ENCODE data around the gene SLC25A36. TPM values are rescaled to one million over a fixed set of nuclear protein-coding genes. Genes with fewer than 3 reads are reported as not detected.

The SLC25A36 gene
- total RNA-seq, 2 experiments from 2014 or later: 71.8 to 81.3 TPM

DNA sequence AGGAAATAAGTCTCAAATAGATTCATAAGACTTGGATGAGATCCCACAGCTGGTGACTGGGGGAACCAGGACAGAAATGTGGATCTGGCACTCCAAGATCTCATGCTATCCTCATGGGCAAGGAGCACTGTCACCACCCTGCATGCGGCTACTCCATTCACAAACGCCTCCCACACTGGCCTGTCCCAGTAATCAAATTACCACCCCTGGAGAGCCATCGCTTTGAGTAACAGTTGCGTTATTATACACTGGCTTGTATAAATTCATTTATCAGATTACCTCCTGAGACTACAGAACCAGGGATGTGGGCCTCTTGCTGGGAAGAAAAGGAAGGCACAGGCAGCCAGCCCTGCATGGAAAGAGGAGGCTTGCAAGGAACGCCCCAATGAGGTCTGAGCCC, 27.9 kb upstream of the SLC25A36 start:
- H4K20me1 ChIP-seq (ENCODE audit: insufficient read depth, low read length): no peaks in the 10 kb centered on the region
- TF ChIP-seq EZH2phosphoT487 (IDR thresholded peaks at IDR 0.05; ENCODE audit: borderline replicate concordance, low read depth, low read length) (no peak), CTCF (conservative IDR thresholded peaks at IDR 0.05; ENCODE audit: low read length) (no peak)
- no peaks in the 10 kb centered on the region for H3K4me1 ChIP-seq (ENCODE audit: insufficient read depth, low read length, poor library complexity, severe bottlenecking)
- POLR2A ChIA-PET: interaction anchor here (0.8 kb wide), 1 partner anchor 45 kb away, joined by 3 read pairs; no protein-coding TSS in a partner anchor
- DNase-seq (ENCODE audit: low spot score): no peak
- H3K9me3 ChIP-seq (ENCODE audit: low read length): no peaks in the 10 kb centered on the region
- no peaks in the 10 kb centered on the region for H3K36me3 ChIP-seq (ENCODE audit: insufficient read depth, low read length)
- H3K79me2 ChIP-seq (ENCODE audit: insufficient read depth, low read depth, low read length): no peaks in the 10 kb centered on the region
- no peak overlapping the region for H2AFZ ChIP-seq (ENCODE audit: low read length)
- CTCF ChIA-PET (ENCODE audit: unreplicated experiment): no interaction called here
- no peak overlapping the region for H3K4me3 ChIP-seq (ENCODE audit: low read depth, low read length, poor library complexity, severe bottlenecking)
- no peak overlapping the region for H3K4me2 ChIP-seq (ENCODE audit: low read length)
- H3K27ac ChIP-seq (ENCODE audit: low read depth, low read length, poor library complexity, severe bottlenecking): no peak overlapping the region
- no peaks in the 10 kb centered on the region for H3K9me2 ChIP-seq (ENCODE audit: insufficient read depth, low read length)
- no TSS peak for BruUV-seq (replicated peaks)
- intact Hi-C loops (cut with micrococcal nuclease; ENCODE audit: unreplicated experiment): no loop called here

- H2AFZ ChIP-seq (ENCODE audit: low read length): no peak overlapping the region
- DNase-seq (ENCODE audit: low spot score): no peak
- no peak overlapping the region for H3K4me3 ChIP-seq (ENCODE audit: low read depth, low read length, poor library complexity, severe bottlenecking)
- no TSS peak for BruUV-seq (replicated peaks)
- H3K4me2 ChIP-seq (ENCODE audit: low read length): no peak overlapping the region
- H3K9me2 ChIP-seq (ENCODE audit: insufficient read depth, low read length): no peaks in the 10 kb centered on the region
- ChIA-PET POLR2A (no interaction called here), CTCF (ENCODE audit: unreplicated experiment) (no interaction called here)
- TF ChIP-seq CTCF (conservative IDR thresholded peaks at IDR 0.05; ENCODE audit: low read length) (no peak), EZH2phosphoT487 (IDR thresholded peaks at IDR 0.05; ENCODE audit: borderline replicate concordance, low read depth, low read length) (no peak)
- no peak overlapping the region for H3K27ac ChIP-seq (ENCODE audit: low read depth, low read length, poor library complexity, severe bottlenecking)
- no peaks in the 10 kb centered on the region for H3K9me3 ChIP-seq (ENCODE audit: low read length)
- H3K79me2 ChIP-seq (ENCODE audit: insufficient read depth, low read depth, low read length): no peaks in the 10 kb centered on the region
- H3K4me1 ChIP-seq (ENCODE audit: insufficient read depth, low read length, poor library complexity, severe bottlenecking): no peaks in the 10 kb centered on the region
- H4K20me1 ChIP-seq (ENCODE audit: insufficient read depth, low read length): no peaks in the 10 kb centered on the region
- intact Hi-C loops (cut with micrococcal nuclease; ENCODE audit: unreplicated experiment): no loop called here
- H3K36me3 ChIP-seq (ENCODE audit: insufficient read depth, low read length): no peaks in the 10 kb centered on the region
Measured at GRCh38 chr3:140914384-140914945, 27.2 kb upstream of the SLC25A36 start.

DNA sequence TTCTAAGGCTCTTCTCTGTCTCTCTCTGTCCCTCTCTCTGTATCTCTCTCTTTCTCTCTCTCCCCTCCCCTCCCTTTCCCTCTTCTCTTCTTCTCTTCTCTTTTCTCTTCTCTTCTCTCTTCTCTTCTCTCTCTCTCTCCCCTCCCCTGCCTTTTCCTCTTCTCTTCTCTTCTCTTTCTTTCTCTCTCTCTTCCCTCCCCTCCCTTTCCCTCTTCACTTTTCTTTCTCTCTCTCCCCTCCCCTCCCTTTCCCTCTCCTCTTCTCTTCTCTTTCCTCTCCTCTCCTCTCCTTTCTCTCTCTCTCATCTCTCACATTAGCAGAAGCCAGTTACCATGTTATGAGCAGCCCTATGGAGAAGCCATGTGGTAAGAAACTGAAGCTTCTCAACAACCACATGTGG, 25.0 kb upstream of the SLC25A36 start:
- no peaks in the 10 kb centered on the region for H3K36me3 ChIP-seq (ENCODE audit: insufficient read depth, low read length)
- no peak overlapping the region for H3K27ac ChIP-seq (ENCODE audit: low read depth, low read length, poor library complexity, severe bottlenecking)
- H3K4me3 ChIP-seq (ENCODE audit: low read depth, low read length, poor library complexity, severe bottlenecking): no peak overlapping the region
- no peak overlapping the region for H3K4me2 ChIP-seq (ENCODE audit: low read length)
- intact Hi-C loops (cut with micrococcal nuclease; ENCODE audit: unreplicated experiment): no loop called here
- ChIA-PET CTCF (ENCODE audit: unreplicated experiment) (no interaction called here), POLR2A (interaction anchor here (0.7 to 0.9 kb wide), 2 partner anchors 122 to 719 kb away, joined by 6 to 9 read pairs; no protein-coding TSS in a partner anchor)
- no peak for DNase-seq (ENCODE audit: low spot score)
- no TSS peak for BruUV-seq (replicated peaks)
- no peak overlapping the region for H2AFZ ChIP-seq (ENCODE audit: low read length)
- H3K79me2 ChIP-seq (ENCODE audit: insufficient read depth, low read depth, low read length): no peaks in the 10 kb centered on the region
- no peaks in the 10 kb centered on the region for H3K9me2 ChIP-seq (ENCODE audit: insufficient read depth, low read length)
- no peaks in the 10 kb centered on the region for H3K9me3 ChIP-seq (ENCODE audit: low read length)
- TF ChIP-seq CTCF (conservative IDR thresholded peaks at IDR 0.05; ENCODE audit: low read length) (no peak), EZH2phosphoT487 (IDR thresholded peaks at IDR 0.05; ENCODE audit: borderline replicate concordance, low read depth, low read length) (no peak)
- H3K4me1 ChIP-seq (ENCODE audit: insufficient read depth, low read length, poor library complexity, severe bottlenecking): no peaks in the 10 kb centered on the region
- H4K20me1 ChIP-seq (ENCODE audit: insufficient read depth, low read length): no peaks in the 10 kb centered on the region
